Measurements from ENCODE around the gene FBXO10. TPM values are rescaled to one million over a fixed set of nuclear protein-coding genes. Genes with fewer than 3 reads are reported as not detected.

The FBXO10 gene
- total and polyA plus RNA-seq, 2 experiments from 2014 or later, result 3.4 to 13.4 TPM

DNA sequence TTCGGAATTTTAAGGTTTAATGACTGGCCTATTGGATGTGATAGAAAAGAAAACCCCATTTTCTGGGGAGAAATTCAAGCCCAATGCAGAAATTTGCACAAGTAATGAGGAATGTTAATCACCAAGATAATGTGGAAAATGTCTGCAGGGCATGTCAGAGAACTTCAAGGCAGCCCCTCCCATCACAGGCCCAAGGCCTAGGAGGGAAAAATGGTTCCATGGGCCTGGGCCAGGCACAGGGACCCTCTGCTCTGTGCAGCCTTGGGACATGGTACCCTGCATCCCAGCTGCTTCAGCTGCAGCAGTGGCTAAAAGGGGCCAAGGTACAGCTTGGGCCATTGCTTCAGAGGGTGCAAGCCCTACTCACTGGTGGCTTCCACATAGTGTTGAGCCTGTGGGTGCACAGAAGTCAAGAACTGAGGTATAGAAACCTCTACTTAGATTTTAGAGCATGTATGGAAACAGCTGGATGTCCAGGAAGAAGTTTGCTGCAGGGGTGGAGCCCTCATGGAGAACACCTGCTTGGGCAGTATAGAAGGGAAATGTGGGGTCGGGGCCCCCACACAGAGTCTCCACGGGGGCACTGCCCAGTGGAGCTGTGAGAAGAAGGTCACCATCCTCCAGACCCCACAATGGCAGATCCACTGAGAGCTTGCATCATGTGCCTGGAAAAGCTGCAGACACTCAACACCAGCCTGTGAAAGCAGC lies 12.2 kb downstream of the FBXO10 start:
- no peak overlapping the region for H3K27ac ChIP-seq (ENCODE audit: low read depth)
- no peaks in the 10 kb centered on the region for H3K9me2 ChIP-seq (ENCODE audit: insufficient read depth)
- peaks cover 9% of the 10 kb centered on the region for H3K4me1 ChIP-seq (ENCODE audit: insufficient read depth)
- ATAC-seq, result no peak
- H3K36me3 ChIP-seq (ENCODE audit: insufficient read depth), result no peaks in the 10 kb centered on the region; the same call in 1 of the 2 replicates
- Mint-ChIP-seq H3K36me3 (ENCODE audit: low read depth) (peaks cover 31% of the 10 kb centered on the region), H3K9me3 (peaks cover 29% of the 10 kb centered on the region), H3K4me3 (no peak overlapping the region), H3K4me1 (peaks cover 22% of the 10 kb centered on the region), H3K27ac (no peak overlapping the region), H3K27me3 (ENCODE audit: insufficient read depth, low read depth, poor library complexity) (peaks cover 9% of the 10 kb centered on the region)
- H4K20me1 ChIP-seq (replicated peaks; ENCODE audit: insufficient read depth), result no peaks in the 10 kb centered on the region
- TF ChIP-seq EZH2 (IDR thresholded peaks at IDR 0.05; ENCODE audit: low read depth, unreplicated experiment) (no peak), CREB1 (CRISPR knock-in tag; IDR thresholded peaks at IDR 0.05; ENCODE audit: low read depth) (no peak), ZNF114 (CRISPR knock-in tag; IDR thresholded peaks at IDR 0.05) (no peak), STAT1 (IDR thresholded peaks at IDR 0.05; ENCODE audit: unreplicated experiment) (no peak), ZNF331 (CRISPR knock-in tag; IDR thresholded peaks at IDR 0.05; ENCODE audit: low read depth) (no peak), CTCF (conservative IDR thresholded peaks at IDR 0.05; ENCODE audit: low read depth in 2 of 2) (no peak), EZH2phosphoT487 (IDR thresholded peaks at IDR 0.05; ENCODE audit: unreplicated experiment) (no peak), POLR2AphosphoS5 (IDR thresholded peaks at IDR 0.05; ENCODE audit: low read depth) (no peak), NANOG (IDR thresholded peaks at IDR 0.05; ENCODE audit: borderline replicate concordance) (no peak), JUNB (IDR thresholded peaks at IDR 0.05; ENCODE audit: unreplicated experiment) (no peak)
- TF ChIP-seq, protein P1, sequence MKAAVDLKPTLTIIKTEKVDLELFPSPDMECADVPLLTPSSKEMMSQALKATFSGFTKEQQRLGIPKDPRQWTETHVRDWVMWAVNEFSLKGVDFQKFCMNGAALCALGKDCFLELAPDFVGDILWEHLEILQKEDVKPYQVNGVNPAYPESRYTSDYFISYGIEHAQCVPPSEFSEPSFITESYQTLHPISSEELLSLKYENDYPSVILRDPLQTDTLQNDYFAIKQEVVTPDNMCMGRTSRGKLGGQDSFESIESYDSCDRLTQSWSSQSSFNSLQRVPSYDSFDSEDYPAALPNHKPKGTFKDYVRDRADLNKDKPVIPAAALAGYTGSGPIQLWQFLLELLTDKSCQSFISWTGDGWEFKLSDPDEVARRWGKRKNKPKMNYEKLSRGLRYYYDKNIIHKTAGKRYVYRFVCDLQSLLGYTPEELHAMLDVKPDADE (IDR thresholded peaks at IDR 0.05), result no peak
- TF ChIP-seq, protein P2, sequence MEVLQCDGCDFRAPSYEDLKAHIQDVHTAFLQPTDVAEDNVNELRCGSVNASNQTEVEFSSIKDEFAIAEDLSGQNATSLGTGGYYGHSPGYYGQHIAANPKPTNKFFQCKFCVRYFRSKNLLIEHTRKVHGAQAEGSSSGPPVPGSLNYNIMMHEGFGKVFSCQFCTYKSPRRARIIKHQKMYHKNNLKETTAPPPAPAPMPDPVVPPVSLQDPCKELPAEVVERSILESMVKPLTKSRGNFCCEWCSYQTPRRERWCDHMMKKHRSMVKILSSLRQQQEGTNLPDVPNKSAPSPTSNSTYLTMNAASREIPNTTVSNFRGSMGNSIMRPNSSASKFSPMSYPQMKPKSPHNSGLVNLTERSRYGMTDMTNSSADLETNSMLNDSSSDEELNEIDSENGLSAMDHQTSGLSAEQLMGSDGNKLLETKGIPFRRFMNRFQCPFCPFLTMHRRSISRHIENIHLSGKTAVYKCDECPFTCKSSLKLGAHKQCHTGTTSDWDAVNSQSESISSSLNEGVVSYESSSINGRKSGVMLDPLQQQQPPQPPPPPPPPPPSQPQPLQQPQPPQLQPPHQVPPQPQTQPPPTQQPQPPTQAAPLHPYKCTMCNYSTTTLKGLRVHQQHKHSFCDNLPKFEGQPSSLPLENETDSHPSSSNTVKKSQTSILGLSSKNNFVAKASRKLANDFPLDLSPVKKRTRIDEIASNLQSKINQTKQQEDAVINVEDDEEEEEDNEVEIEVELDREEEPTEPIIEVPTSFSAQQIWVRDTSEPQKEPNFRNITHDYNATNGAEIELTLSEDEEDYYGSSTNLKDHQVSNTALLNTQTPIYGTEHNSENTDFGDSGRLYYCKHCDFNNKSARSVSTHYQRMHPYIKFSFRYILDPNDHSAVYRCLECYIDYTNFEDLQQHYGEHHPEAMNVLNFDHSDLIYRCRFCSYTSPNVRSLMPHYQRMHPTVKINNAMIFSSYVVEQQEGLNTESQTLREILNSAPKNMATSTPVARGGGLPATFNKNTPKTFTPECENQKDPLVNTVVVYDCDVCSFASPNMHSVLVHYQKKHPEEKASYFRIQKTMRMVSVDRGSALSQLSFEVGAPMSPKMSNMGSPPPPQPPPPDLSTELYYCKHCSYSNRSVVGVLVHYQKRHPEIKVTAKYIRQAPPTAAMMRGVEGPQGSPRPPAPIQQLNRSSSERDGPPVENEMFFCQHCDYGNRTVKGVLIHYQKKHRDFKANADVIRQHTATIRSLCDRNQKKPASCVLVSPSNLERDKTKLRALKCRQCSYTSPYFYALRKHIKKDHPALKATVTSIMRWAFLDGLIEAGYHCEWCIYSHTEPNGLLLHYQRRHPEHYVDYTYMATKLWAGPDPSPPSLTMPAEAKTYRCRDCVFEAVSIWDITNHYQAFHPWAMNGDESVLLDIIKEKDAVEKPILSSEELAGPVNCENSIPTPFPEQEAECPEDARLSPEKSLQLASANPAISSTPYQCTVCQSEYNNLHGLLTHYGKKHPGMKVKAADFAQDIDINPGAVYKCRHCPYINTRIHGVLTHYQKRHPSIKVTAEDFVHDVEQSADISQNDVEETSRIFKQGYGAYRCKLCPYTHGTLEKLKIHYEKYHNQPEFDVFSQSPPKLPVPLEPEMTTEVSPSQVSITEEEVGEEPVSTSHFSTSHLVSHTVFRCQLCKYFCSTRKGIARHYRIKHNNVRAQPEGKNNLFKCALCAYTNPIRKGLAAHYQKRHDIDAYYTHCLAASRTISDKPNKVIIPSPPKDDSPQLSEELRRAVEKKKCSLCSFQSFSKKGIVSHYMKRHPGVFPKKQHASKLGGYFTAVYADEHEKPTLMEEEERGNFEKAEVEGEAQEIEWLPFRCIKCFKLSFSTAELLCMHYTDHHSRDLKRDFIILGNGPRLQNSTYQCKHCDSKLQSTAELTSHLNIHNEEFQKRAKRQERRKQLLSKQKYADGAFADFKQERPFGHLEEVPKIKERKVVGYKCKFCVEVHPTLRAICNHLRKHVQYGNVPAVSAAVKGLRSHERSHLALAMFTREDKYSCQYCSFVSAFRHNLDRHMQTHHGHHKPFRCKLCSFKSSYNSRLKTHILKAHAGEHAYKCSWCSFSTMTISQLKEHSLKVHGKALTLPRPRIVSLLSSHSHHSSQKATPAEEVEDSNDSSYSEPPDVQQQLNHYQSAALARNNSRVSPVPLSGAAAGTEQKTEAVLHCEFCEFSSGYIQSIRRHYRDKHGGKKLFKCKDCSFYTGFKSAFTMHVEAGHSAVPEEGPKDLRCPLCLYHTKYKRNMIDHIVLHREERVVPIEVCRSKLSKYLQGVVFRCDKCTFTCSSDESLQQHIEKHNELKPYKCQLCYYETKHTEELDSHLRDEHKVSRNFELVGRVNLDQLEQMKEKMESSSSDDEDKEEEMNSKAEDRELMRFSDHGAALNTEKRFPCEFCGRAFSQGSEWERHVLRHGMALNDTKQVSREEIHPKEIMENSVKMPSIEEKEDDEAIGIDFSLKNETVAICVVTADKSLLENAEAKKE (CRISPR knock-in tag; IDR thresholded peaks at IDR 0.05), result no peak
- TF ChIP-seq, protein P3, sequence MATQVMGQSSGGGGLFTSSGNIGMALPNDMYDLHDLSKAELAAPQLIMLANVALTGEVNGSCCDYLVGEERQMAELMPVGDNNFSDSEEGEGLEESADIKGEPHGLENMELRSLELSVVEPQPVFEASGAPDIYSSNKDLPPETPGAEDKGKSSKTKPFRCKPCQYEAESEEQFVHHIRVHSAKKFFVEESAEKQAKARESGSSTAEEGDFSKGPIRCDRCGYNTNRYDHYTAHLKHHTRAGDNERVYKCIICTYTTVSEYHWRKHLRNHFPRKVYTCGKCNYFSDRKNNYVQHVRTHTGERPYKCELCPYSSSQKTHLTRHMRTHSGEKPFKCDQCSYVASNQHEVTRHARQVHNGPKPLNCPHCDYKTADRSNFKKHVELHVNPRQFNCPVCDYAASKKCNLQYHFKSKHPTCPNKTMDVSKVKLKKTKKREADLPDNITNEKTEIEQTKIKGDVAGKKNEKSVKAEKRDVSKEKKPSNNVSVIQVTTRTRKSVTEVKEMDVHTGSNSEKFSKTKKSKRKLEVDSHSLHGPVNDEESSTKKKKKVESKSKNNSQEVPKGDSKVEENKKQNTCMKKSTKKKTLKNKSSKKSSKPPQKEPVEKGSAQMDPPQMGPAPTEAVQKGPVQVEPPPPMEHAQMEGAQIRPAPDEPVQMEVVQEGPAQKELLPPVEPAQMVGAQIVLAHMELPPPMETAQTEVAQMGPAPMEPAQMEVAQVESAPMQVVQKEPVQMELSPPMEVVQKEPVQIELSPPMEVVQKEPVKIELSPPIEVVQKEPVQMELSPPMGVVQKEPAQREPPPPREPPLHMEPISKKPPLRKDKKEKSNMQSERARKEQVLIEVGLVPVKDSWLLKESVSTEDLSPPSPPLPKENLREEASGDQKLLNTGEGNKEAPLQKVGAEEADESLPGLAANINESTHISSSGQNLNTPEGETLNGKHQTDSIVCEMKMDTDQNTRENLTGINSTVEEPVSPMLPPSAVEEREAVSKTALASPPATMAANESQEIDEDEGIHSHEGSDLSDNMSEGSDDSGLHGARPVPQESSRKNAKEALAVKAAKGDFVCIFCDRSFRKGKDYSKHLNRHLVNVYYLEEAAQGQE (IDR thresholded peaks at IDR 0.05; ENCODE audit: unreplicated experiment), result no peak
- H3K27me3 ChIP-seq (ENCODE audit: insufficient read depth), result no peaks in the 10 kb centered on the region
- DNase-seq (ENCODE audit: low spot score), result no peak
- no peak overlapping the region for H2AFZ ChIP-seq
- no peak overlapping the region for H3K4me2 ChIP-seq
- no peaks in the 10 kb centered on the region for H3F3A ChIP-seq (replicated peaks; ENCODE audit: low read depth)
- no peak overlapping the region for H3K4me3 ChIP-seq
- H3K79me2 ChIP-seq (replicated peaks; ENCODE audit: insufficient read depth), result 0 out of 2 replicates have a peak, but pooled peaks cover 3% of the 10 kb centered on the region

Data from GM23338 (cell line).